HepG2 (cell line): Measurements from ENCODE around the gene SERPINB1. TPM values are rescaled to one million over a fixed set of nuclear protein-coding genes. Genes with fewer than 3 reads are reported as not detected.

Experiments used
- CENPT ChIP-seq: sonication (generic); formaldehyde crosslinking; IDR thresholded peaks from 2 replicates; pipeline ENCODE4 v1.8.0; 2022; ENCODE audit warnings: low read depth, mild to moderate bottlenecking, moderate library complexity, missing genetic modification reagents
- DNMT3B ChIP-seq: conservative IDR thresholded peaks from 2 replicates; pipeline ENCODE4 v1.6.1; 2016; ENCODE audit warnings: missing biosample characterization, control low read depth
- MIXL1 ChIP-seq: IDR thresholded peaks from 2 replicates; pipeline ENCODE4 v1.6.1; 2016
- NFE2L2 ChIP-seq: fragments of 150-350 bp; IDR thresholded peaks from 2 replicates; pipeline ENCODE4 v1.6.1; 2014; ENCODE audit warnings: low read length
- NFYB ChIP-seq: sonication (generic); formaldehyde crosslinking; IDR thresholded peaks from 2 replicates; pipeline ENCODE4 v1.4.0; 2020; ENCODE audit warnings: missing genetic modification reagents
- NR2C2 ChIP-seq: sonication (generic); formaldehyde crosslinking; IDR thresholded peaks from 2 replicates; pipeline ENCODE4 v1.4.0; 2020; ENCODE audit warnings: missing genetic modification reagents, mild to moderate bottlenecking, moderate library complexity, borderline replicate concordance
- RBM22 ChIP-seq: fragments of 200-400 bp; formaldehyde crosslinking; optimal IDR thresholded peaks from 2 replicates; pipeline ENCODE3; 2017; ENCODE audit warnings: mild to moderate bottlenecking, low read length, moderate library complexity
- ZMYM2 ChIP-seq: sonication (generic); formaldehyde crosslinking; IDR thresholded peaks from 2 replicates; pipeline ENCODE4 v1.8.0; 2022; ENCODE audit warnings: mild to moderate bottlenecking, missing genetic modification reagents
- ZNF292 ChIP-seq: sonication (generic); formaldehyde crosslinking; IDR thresholded peaks from 2 replicates; pipeline ENCODE4 v1.8.1; 2022; ENCODE audit warnings: mild to moderate bottlenecking, low read depth, missing genetic modification reagents, borderline replicate concordance
- ZNF569 ChIP-seq: sonication (generic); formaldehyde crosslinking; IDR thresholded peaks from 2 replicates; pipeline ENCODE4 v1.5.0; 2020; ENCODE audit warnings: mild to moderate bottlenecking, missing genetic modification reagents, moderate library complexity, borderline replicate concordance
- polyA plus RNA-seq, 8 experiments: library from polyadenylated mRNA; depleted of rRNA in 3 of 8; stranded (reverse) in 7 of 8; unstranded in 1 of 8; fragments of >200 nt; fragmentation: Illumina TruSeq in 4 of 8; extraction: Trizol in 4 of 8; gene quantifications; 2 replicates each; pipeline versions ENCODE4 v1.2.1 to v1.2.3, GENCODE V29; 2011 to 2016; ENCODE audit warnings: low read depth in 4 of 8, missing spikeins in 1 of 8, mixed read lengths in 1 of 8; ENCODE audit not compliant: insufficient read depth in 1 of 8
- total RNA-seq, 5 experiments: library from RNA; depleted of rRNA; stranded (reverse); fragments of >200 nt; fragmentation: Illumina TruSeq; extraction: Trizol; gene quantifications; 2 replicates each; pipeline ENCODE4 v1.2.3, GENCODE V29; 2016; ENCODE audit warnings: low read depth in 1 of 5
- TF ChIP-seq, protein P1 (sequence below): sonication (generic); formaldehyde crosslinking; IDR thresholded peaks from 2 replicates; pipeline ENCODE4 v1.8.0; 2022; ENCODE audit warnings: mild to moderate bottlenecking, missing genetic modification reagents, borderline replicate concordance
- TF ChIP-seq, protein P2 (sequence below): IDR thresholded peaks from 2 replicates; pipeline ENCODE4 v1.6.1; 2016; ENCODE audit warnings: missing biosample characterization, missing genetic modification reagents, low read depth
- TF ChIP-seq, protein P3 (sequence below): sonication (generic); formaldehyde crosslinking; IDR thresholded peaks from 2 replicates; pipeline ENCODE4 v1.4.0; 2020; ENCODE audit warnings: missing genetic modification reagents, borderline replicate concordance
- TF ChIP-seq, protein P4 (sequence below): IDR thresholded peaks from 2 replicates; pipeline ENCODE4 v1.6.1; 2016; ENCODE audit warnings: mild to moderate bottlenecking
- TF ChIP-seq, protein P5 (sequence below): sonication (generic); formaldehyde crosslinking; IDR thresholded peaks from 2 replicates; pipeline ENCODE4 v1.4.0; 2020; ENCODE audit warnings: missing genetic modification reagents
- TF ChIP-seq, protein P6 (sequence below): sonication (generic); IDR thresholded peaks from 2 replicates; pipeline ENCODE4 v1.6.1; 2016; ENCODE audit warnings: low read depth, borderline replicate concordance

Gene SERPINB1
- total and polyA plus RNA-seq, 2 of the 13 experiments (the other 11 are each of a cell fraction or from before 2014, with no cell fraction given): 41.4 to 60.5 TPM

DNA sequence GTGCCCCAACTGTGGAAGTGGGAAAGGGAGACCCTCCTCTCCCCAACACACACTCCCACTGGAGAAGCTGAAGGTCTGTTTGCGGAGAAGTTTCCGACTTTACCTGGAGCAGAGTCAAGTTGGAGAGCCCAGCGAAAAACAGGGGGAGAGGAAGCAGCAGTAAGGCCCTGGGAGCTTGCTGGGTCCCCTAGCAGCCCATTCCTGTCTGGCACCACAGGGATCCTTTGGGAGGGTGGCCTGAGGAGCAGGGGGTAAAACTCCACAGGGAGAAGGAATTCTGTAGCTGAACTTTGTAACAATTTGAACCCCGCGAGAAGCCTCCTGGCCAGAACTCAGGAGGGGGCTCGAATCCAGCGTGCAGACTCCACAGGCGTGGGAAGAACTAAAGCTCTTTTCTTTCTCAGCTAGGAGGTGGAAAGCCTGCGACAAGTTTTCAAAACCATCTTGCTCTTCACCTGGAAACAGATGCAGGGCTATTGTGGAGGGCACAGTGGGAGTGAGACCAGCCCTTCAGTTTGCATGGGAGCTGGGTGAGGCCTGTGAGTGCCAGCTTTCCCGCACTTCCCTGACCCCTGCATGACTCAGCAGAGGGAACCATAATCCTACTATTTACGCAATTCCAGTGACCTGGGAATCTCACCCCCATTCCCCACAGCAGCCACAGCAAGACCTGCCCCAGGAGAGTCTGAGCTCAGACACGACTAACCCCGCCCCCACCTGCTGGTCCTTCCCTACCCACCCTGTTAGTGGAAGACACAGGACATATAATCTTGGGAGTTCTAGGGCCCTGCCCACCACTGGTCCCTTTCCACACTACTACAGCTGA lies 35.6 kb upstream of the SERPINB1 start (continued):
- TF ChIP-seq DNMT3B (CRISPR knock-in tag) (no peak), NR2C2 (peak; percentile 42; the same call in 1 of the 2 replicates), NFE2L2 (peak; percentile 96), ZNF292 (no peak), MIXL1 (CRISPR knock-in tag) (no peak), ZMYM2 (0 out of 2 replicates have a peak, but pooled peaks have one; percentile 40), CENPT (CRISPR knock-in tag) (no peak), RBM22 (no peak), ZNF569 (CRISPR knock-in tag) (no peak), NFYB (CRISPR knock-in tag) (no peak; the same call in 1 of the 2 replicates)
- TF ChIP-seq, protein P1, sequence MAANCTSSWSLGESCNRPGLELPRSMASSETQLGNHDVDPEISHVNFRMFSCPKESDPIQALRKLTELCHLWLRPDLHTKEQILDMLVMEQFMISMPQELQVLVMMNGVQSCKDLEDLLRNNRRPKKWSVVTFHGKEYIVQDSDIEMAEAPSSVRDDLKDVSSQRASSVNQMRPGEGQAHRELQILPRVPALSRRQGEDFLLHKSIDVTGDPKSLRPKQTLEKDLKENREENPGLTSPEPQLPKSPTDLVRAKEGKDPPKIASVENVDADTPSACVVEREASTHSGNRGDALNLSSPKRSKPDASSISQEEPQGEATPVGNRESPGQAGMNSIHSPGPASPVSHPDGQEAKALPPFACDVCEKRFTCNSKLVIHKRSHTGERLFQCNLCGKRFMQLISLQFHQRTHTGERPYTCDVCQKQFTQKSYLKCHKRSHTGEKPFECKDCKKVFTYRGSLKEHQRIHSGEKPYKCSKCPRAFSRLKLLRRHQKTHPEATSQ (CRISPR knock-in tag): 0 out of 2 replicates have a peak, but pooled peaks have one; percentile 32
- TF ChIP-seq, protein P2, sequence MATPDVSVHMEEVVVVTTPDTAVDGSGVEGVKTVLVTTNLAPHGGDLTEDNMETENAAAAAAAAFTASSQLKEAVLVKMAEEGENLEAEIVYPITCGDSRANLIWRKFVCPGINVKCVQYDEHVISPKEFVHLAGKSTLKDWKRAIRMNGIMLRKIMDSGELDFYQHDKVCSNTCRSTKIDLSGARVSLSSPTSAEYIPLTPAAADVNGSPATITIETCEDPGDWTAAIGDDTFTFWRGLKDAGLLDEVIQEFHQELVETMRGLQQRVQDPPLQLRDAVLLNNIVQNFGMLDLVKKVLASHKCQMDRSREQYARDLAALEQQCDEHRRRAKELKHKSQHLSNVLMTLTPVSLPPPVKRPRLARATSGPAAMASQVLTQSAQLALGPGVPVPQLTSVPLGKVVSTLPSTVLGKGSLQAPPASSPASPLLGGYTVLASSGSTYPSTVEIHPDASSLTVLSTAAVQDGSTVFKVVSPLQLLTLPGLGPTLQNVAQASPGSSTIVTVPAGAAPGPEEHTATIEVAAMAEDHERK (CRISPR knock-in tag): no peak
- TF ChIP-seq, protein P3, sequence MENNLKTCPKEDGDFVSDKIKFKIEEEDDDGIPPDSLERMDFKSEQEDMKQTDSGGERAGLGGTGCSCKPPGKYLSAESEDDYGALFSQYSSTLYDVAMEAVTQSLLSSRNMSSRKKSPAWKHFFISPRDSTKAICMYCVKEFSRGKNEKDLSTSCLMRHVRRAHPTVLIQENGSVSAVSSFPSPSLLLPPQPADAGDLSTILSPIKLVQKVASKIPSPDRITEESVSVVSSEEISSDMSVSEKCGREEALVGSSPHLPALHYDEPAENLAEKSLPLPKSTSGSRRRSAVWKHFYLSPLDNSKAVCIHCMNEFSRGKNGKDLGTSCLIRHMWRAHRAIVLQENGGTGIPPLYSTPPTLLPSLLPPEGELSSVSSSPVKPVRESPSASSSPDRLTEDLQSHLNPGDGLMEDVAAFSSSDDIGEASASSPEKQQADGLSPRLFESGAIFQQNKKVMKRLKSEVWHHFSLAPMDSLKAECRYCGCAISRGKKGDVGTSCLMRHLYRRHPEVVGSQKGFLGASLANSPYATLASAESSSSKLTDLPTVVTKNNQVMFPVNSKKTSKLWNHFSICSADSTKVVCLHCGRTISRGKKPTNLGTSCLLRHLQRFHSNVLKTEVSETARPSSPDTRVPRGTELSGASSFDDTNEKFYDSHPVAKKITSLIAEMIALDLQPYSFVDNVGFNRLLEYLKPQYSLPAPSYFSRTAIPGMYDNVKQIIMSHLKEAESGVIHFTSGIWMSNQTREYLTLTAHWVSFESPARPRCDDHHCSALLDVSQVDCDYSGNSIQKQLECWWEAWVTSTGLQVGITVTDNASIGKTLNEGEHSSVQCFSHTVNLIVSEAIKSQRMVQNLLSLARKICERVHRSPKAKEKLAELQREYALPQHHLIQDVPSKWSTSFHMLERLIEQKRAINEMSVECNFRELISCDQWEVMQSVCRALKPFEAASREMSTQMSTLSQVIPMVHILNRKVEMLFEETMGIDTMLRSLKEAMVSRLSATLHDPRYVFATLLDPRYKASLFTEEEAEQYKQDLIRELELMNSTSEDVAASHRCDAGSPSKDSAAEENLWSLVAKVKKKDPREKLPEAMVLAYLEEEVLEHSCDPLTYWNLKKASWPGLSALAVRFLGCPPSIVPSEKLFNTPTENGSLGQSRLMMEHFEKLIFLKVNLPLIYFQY (CRISPR knock-in tag): no peak
- TF ChIP-seq, protein P4, sequence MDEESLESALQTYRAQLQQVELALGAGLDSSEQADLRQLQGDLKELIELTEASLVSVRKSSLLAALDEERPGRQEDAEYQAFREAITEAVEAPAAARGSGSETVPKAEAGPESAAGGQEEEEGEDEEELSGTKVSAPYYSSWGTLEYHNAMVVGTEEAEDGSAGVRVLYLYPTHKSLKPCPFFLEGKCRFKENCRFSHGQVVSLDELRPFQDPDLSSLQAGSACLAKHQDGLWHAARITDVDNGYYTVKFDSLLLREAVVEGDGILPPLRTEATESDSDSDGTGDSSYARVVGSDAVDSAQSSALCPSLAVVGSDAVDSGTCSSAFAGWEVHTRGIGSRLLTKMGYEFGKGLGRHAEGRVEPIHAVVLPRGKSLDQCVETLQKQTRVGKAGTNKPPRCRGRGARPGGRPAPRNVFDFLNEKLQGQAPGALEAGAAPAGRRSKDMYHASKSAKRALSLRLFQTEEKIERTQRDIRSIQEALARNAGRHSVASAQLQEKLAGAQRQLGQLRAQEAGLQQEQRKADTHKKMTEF: peak; percentile 30; the same call in 1 of the 2 replicates
- TF ChIP-seq, protein P5, sequence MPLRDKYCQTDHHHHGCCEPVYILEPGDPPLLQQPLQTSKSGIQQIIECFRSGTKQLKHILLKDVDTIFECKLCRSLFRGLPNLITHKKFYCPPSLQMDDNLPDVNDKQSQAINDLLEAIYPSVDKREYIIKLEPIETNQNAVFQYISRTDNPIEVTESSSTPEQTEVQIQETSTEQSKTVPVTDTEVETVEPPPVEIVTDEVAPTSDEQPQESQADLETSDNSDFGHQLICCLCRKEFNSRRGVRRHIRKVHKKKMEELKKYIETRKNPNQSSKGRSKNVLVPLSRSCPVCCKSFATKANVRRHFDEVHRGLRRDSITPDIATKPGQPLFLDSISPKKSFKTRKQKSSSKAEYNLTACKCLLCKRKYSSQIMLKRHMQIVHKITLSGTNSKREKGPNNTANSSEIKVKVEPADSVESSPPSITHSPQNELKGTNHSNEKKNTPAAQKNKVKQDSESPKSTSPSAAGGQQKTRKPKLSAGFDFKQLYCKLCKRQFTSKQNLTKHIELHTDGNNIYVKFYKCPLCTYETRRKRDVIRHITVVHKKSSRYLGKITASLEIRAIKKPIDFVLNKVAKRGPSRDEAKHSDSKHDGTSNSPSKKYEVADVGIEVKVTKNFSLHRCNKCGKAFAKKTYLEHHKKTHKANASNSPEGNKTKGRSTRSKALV (CRISPR knock-in tag): no peak
- TF ChIP-seq, protein P6, sequence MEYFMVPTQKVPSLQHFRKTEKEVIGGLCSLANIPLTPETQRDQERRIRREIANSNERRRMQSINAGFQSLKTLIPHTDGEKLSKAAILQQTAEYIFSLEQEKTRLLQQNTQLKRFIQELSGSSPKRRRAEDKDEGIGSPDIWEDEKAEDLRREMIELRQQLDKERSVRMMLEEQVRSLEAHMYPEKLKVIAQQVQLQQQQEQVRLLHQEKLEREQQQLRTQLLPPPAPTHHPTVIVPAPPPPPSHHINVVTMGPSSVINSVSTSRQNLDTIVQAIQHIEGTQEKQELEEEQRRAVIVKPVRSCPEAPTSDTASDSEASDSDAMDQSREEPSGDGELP: peak; percentile 62; the same call in 1 of the 2 replicates
